Renal cortical epithelial cell (primary cell): ENCODE data around the gene ELP5. TPM values are rescaled to one million over a fixed set of nuclear protein-coding genes. Genes with fewer than 3 reads are reported as not detected.

Experiments used
- DNase-seq: peaks from one replicate; pipeline ENCODE4 v3.0.0-alpha.2; 2011; ENCODE audit warnings: low read depth
- total RNA-seq: library from RNA; depleted of rRNA; stranded (reverse); fragments of >200 nt; gene quantifications from 2 replicates; pipeline ENCODE4 v1.2.3, GENCODE V29; 2014

ELP5 gene
- total RNA-seq: 22.1 and 24.8 TPM in 2 replicates

DNA sequence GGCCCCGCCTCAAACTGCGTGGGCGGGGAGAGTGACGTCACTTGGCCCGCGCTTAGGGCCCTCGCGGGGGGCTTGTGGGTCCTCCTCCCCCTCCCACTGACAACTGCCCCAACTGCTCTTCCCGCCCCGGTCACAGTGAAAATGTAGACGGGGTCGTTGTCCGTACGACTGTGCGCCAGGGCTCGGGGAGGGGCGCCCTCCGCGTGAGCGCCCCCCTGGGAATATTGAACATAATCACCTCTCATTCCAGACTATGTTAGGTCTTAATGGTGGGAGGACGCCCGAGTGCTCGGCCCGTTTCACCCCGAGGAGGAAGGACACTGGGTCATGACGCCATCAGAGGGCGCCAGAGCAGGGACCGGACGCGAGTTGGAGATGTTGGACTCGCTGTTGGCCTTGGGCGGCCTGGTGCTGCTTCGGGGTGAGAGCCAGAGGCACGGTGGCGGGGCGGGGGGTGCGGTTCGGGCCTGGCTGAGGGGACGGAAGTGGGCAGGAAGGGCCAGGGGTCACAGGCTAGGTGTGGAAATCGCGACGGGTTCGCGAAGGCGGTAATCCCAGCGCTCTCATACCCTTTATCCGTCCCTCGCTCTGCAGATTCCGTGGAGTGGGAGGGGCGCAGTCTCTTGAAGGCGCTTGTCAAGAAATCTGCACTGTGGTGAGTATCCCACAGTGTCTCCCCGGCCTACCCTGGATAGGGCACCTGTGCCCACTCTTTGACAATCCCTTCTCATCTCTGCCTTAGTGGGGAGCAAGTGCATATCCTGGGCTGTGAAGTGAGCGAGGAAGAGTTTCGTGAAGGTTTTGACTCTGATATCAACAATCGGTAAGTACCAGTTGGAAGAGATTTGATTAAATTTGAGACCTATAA lies at the start of gene ELP5:
Gene ELP5 (plus strand): TSS at position 40 of the 868 bp plus-strand sequence. CDS start 336 bp downstream, at position 376.
- DNase-seq: peak; percentile 81

GRCh38 chr17:7203391-7203790 lies 48.6 kb upstream of the ELP5 start:
- DNase-seq: no peak

DNA sequence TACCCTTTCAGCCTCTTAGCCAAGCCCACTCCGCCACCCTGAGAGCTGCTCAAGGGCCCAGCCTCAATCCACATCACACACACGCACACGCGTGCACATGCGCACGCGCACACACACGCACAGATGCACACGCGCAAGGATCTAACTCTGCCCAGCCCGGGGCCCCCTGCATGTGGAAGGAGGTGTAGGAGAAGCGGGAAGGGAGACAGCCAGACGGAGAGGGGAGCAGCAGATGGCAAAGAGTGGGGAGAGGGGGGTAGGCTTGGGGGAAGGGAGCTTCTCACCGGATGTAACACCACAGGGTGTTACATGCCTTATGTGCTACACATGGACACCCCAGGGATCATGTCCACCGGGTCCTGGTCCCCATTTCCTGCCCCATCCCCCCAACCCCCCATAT lies 47.7 kb upstream of the ELP5 start:
- DNase-seq: no peak

- DNase-seq: peak; percentile 33
Measured at GRCh38 chr17:7204828-7205461, 47.1 kb upstream of the ELP5 start.

DNA sequence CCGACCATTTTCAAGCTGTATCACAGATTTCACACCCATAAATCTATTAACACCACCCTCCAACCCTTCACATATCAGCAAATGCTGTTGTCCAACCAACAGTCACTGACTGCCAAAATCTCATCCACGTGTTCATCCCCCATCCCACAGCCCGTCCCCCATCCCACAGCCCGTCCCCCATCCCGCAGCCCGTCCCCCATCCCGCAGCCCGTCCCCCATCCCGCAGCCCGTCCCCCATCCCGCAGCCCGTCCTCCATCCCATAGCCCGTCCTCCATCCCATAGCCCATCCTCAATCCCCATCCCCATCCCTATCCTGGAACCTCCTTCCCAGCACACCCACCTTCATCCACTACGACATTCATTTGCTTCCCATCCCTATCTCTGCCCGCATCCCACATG lies 46.5 kb upstream of the ELP5 start:
- DNase-seq: no peak

- no peak for DNase-seq
Measured at GRCh38 chr17:7207120-7208001, 44.7 kb upstream of the ELP5 start.

- no peak for DNase-seq
Measured at GRCh38 chr17:7208027-7208571, 43.9 kb upstream of the ELP5 start.

DNA sequence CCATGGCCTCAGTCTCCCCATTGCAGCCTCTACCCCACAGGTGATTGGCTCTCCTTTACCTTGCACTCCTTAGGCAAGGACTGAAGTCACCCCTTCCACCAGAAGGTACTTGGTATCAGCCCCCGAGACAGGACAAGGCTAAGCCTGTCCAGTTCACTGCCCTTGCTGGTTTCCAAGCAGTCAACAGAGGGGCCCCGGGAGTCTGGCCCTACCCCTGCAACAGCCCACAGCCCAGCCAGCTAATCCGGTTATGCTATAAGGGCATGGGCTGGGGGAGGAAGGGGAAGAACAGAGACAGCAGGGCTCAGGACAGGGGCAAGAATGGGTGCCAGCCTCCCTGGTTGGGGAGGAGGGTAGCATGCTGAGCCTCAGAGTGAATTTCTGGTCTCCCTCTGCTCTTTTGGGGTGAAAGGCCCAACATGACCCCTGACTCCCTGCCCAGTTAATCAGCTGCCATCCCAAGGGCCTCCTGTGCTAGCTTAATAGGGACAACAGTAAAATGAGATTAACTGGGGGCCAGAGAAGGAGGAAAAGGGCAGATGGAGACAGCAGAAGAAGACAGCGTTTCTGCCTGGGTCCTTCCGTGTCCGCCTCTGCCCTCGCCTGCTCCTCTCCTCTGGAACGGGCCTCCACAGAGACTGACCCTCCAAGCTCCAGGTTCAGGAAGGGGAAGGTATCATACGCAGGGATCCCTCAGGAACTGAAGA lies 43.1 kb upstream of the ELP5 start:
- no peak for DNase-seq

- DNase-seq: no peak
Measured at GRCh38 chr17:7211491-7212273, 40.3 kb upstream of the ELP5 start.

- peak; percentile 71 for DNase-seq
Measured at GRCh38 chr17:7213895-7214299, 38.1 kb upstream of the ELP5 start.

DNA sequence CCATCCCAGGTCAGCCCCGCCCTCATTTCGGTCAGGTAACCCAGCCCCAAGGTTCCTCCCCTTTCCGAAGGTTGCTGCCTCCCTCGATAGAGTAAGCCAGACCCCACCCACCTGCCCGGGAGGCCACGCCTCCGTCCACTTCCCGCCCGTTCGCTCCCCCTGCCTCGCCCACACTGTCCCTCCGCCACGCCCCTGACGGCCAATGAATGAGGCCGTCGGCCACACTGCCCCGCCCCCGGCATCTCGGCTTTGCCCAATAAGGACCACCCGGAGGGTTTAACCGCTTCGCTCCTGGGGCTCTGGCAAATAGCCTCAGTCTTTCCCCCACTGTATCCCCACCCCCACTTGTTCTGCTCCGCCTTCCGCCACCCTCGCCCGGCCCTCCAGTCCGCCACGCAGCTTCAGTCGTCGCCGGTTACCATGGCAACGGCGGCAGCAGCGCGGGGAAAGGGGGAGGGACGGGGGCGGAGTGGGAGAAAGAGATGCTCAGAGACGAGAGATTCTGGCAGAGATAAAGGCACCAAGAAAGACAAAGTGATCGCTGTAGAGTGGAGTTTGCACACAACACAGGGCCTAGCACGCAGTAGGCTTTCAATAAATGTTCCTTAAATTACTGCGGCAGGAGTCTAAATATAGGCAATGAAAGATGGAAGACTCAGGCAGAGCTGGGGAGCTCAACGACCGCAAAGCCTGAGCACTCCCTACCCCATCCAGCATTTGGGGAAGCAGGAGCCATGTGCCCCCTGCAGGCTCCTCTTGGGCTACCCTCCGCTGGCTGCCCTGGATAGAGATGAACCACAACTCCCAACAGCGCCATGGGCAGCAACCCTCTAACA lies 37.5 kb upstream of the ELP5 start:
- DNase-seq: peak; percentile 90

DNA sequence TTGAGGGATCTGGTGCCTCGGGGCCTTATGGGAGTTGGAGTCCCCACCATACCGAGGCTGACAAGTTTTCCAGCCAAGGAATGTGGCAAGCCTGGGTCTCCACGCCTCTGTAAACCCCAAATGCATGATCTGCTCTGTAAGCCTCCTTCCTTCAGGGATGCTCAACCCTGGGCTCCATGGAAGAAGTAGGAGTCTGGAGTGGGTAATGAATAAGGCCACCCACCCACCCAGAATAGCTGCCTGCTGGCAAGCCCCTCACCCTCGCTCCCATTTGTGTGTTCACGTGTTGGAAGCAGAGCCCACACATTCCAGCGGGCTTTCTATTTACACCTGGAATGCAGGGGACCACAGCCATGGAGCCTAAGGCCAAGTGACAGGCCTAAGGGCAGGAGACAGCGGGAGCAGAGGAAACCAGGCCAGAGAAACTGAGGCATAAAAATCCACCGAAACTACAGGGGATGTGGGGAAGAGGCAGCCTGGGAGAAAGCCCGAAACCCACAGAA lies 36.8 kb upstream of the ELP5 start:
- no peak for DNase-seq

DNA sequence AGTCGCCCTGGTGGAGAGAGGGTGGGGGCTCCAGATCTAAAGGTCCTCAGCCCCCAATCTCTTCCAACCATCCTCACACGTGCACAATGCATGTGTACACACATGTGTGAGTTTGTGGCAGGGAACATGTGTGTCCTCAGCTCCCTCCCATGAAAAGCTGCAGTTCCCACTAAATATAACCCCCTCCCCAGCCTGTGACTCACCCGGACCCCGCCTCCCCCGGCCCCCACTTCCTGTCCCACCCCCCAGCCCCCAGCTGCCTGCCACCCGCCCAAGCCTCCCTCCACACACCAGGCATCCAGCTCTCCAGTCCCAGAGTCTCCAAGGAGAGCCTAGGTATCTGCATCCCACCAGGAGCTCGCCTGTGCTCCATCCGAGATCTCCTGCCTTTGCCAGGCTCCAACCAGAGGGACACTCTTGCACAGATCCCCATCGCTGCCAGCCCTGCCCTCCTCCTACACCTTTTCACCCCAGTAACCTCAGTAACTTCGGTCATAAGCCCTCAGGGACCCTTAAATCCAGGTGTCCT lies 36.3 kb upstream of the ELP5 start:
- DNase-seq: no peak

DNA sequence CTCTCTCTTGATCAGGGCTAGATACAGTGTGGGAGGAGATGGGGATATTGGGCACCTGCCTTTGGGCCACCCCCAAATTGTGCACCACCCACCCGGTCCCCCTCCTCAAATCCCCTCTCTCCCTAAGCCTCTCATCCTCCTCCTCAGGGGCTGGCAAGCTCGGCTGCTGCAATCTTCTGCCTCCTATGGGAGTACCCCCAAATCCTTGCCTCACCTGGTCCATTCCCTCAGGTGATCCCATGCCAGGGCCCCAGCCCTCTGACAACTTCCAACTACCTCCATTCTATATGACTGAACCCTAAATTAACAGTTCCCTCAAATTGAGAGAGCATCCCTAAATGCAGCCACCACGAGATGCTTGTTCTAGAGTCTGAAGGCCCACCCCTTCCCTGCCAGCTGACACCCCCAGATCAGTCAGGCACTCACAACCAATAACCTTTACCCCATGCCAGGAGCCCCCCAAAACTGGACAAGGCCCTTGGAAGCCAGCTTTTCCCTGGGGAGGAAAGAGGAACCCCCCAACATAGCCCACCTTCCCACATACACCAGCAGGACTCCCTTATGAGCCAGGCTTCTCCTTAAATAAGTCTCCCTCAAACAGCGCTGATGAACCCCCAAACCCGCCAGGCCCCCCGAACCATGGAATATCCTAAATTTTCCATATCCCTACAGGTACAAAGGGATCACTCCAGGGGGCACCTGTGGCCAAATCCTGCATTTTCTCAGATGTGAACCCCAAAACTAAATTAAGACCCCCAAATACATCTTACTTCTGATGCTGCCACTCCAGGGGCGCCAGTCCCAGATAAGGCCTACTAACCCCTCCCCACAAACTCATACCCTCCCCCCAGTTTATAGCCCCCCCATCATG lies 35.5 kb upstream of the ELP5 start:
- DNase-seq: no peak

DNA sequence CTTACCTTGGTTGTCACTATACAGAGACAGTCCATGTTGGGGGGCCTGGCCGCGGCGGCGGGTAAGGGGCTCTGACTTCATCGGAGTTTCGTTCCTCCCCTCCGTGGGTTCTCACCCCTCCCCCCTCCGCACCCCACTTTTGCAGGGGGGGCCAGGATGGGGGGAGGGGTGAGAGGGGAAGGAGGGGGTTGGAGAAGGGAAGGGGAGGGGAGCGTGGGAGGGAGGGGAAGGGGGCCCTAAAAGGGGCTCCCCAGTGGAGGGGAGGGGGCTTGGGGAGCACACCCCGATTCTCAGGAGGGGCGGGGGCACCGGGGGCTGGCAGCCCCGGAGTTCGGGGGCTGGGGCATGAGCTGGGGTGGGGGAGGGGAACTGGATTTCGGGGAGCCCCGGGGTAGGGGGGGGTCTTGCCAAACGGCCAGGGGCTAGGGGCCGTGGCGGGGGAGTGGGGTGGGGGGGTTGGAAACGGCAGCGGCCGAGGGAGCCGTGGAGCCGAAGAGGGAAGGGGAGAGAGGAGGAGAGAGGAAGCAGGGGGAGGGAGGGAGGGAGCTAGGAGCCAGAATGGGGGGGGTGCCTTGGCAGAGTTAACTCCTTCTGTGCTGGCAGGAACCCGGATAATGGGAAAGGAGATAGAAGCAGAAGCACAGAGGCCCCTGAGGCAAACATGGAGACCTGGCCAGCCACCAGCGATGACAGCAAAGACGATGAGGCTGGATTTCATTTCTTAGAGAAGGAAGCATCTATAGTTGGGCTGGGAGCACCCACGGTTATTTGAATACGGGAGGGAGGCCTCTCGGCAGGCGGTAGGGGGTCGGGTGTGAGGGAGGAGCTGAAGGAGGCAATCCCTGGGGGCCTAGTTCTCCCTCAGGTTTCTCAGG lies 34.7 kb upstream of the ELP5 start:
- DNase-seq: peak; percentile 36

DNA sequence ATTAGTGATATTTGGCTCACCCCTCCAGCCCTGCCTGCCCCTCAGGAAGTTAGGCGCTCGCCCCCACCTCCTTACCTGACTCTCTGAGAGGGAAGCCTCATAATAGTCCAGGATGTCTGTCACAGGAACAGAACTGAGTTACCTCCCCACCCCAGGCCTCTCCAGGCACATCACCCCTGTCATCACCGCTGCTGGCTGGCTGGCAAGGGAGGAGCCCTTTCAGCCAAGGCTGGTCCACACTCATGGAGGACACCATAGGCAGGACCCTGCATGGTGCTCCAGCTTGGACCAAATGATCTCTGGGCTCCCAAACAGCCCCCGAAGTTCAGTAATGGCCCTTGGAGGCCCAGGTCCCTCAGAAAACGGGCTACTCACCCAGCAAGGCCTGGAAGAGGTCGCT lies 33.8 kb upstream of the ELP5 start:
- no peak for DNase-seq

DNA sequence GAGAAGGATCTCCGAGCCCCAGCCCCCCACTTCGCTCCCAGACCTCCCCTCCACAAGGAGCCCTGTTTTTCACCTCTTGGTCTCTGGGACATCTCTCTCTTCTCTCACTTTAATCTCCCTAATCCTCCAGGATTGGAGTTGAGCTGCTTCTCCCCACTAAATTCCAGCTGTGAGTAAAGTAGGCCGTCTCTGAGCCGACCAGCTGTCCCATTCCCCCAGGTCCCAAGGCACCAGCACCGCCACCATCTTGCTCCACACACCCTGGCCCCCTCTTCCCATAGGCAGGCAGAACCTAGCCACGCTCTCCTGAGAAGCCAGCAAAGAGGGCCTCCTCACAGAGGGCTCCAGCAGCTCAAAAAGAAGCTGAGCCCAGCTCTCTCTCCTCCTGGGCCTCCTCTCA lies 33.3 kb upstream of the ELP5 start:
- DNase-seq: no peak
